Measurements from ENCODE around the gene DTD2.

The DTD2 gene

GRCh38 chr14:31405106-31405505 lies 52.2 kb downstream of the DTD2 start:
- no peak for DNase-seq (ENCODE audit: low read depth)

DNA sequence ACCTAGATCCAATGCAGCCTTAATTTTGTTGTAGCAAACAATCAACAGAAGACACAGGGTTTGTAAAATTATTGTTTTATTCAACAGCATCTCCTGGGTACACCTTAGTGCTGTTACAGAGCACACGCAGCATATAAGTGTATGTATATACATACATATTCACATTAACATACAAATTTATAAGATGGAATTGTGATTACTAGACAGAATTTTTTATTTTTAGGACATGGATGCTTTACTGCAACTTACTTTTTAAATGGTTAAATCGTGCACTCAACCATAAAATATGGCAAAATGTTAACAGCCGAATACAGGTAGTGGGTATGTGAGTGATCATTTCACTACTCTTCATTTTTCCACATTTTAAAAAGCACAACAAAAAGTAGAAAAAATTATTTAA lies 53.6 kb downstream of the DTD2 start:
- DNase-seq (ENCODE audit: low read depth): no peak

DNA sequence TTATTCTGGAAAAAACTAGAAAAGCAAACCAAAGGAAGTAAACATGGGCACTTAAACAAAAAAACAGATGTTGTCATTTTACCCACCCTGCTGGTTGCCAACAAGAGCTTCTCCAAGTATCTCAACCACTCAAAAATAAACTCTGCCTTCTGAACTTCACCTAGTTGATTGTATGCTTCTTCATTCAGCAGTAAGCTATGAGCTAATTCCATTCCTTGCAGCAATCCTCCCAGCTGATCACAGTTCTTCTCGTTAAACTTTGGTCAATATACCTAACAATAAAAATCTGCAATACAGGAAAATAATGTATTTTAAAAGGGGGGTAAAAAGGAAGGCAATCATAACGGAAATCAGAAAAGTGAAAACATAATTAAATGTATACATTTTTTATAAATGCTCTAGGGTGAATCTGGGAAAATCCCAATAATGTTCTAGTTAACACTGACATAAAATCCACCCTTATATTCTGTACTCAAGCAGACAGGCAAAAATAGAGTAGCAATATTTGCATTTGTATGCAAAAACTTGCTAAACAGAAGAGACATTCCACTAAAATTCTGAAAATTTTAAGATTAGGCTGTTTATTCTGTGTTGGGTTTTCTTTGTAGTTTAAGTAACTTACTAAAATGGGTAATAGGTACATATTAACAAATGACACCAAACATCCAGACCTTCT lies 54.4 kb downstream of the DTD2 start:
- DNase-seq (ENCODE audit: low read depth): no peak

GRCh38 chr14:31401369-31401932 lies 55.9 kb downstream of the DTD2 start:
- DNase-seq (ENCODE audit: low read depth): no peak

DNA sequence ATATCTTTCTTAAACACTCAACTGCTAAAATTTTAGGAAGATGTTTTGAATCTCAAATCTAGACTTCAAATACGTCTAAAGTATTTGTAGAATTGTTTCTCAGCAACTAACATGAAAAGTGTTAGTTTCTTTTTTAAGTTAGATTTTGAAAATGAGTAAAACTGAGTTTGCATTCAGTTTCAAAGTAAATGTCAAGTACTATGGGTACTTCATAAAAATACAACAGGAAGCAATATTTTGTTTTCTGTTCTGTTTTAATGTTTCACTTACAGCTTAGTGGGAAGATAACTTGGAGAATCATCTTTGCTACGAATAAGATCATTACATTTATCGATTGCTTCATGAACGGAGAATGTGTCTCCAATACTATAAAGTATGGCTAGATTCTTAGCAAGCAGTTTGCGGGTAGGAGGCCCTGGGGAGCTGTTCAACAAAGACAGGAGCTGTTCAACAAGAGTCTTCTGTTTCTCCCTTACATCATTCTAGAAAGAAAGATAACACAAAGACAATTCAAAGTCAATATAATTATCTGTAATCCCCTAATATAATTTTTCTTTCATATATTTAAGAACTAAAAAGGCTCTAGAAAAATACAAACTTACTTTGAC lies 57.2 kb downstream of the DTD2 start:
- DNase-seq (ENCODE audit: low read depth): no peak

Measured in amniotic epithelial cell (primary cell).